Measurements from ENCODE around the gene MDC1.

DNA sequence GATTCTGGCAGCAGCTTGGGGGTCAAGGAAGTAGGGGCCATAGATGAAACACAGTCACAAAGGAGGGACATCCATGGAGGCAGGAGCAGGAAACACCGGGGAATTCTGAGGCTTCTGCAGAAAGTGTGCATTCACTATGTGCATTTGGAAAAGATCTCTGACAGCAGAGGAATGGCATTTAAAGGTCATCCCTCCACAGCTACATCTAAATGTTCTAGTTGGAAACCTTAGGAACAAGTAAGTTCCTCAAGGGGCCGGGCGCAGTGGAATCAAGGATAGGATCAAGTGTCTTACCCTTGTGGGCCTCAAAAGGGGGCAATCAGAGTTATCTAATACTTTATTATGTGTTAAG, 61.4 kb downstream of the MDC1 start:
- TF ChIP-seq CTCF (IDR thresholded peaks at IDR 0.05) = no peak
- TF ChIP-seq ZFX (IDR thresholded peaks at IDR 0.05; ENCODE audit: borderline replicate concordance) = no peak
